Measurements from ENCODE around the gene TLX1. TPM values are rescaled to one million over a fixed set of nuclear protein-coding genes. Genes with fewer than 3 reads are reported as not detected.

TLX1 gene
- total RNA-seq, 1 donor from 2014 or later, result 0.33 TPM

GRCh38 chr10:101161494-101162299, 30.6 kb downstream of the TLX1 start:
- DNase-seq (ENCODE audit: low read depth, low spot score), result peak; percentile 79
- TF ChIP-seq, protein P1, sequence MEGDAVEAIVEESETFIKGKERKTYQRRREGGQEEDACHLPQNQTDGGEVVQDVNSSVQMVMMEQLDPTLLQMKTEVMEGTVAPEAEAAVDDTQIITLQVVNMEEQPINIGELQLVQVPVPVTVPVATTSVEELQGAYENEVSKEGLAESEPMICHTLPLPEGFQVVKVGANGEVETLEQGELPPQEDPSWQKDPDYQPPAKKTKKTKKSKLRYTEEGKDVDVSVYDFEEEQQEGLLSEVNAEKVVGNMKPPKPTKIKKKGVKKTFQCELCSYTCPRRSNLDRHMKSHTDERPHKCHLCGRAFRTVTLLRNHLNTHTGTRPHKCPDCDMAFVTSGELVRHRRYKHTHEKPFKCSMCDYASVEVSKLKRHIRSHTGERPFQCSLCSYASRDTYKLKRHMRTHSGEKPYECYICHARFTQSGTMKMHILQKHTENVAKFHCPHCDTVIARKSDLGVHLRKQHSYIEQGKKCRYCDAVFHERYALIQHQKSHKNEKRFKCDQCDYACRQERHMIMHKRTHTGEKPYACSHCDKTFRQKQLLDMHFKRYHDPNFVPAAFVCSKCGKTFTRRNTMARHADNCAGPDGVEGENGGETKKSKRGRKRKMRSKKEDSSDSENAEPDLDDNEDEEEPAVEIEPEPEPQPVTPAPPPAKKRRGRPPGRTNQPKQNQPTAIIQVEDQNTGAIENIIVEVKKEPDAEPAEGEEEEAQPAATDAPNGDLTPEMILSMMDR (conservative IDR thresholded peaks at IDR 0.05), result peak; percentile 98
- Mint-ChIP-seq H3K27me3 (ENCODE audit: low read depth) (peaks cover 97% of the 10 kb centered on the region), H3K9me3 (no peaks in the 10 kb centered on the region), H3K4me3 (no peak overlapping the region), H3K36me3 (ENCODE audit: low read depth) (no peaks in the 10 kb centered on the region), H3K4me1 (peaks cover 7% of the 10 kb centered on the region), H3K27ac (ENCODE audit: unreplicated experiment) (no peak overlapping the region)

GRCh38 chr10:101162677-101163076, 31.6 kb downstream of the TLX1 start:
- H3K4me1 Mint-ChIP-seq, result peaks cover 7% of the 10 kb centered on the region
- no peak overlapping the region for H3K27ac Mint-ChIP-seq (ENCODE audit: unreplicated experiment)
- TF ChIP-seq, protein P1 (conservative IDR thresholded peaks at IDR 0.05), result no peak
- no peaks in the 10 kb centered on the region for H3K36me3 Mint-ChIP-seq (ENCODE audit: low read depth)
- H3K27me3 Mint-ChIP-seq (ENCODE audit: low read depth), result peaks cover 98% of the 10 kb centered on the region
- H3K9me3 Mint-ChIP-seq, result no peaks in the 10 kb centered on the region
- DNase-seq (ENCODE audit: low read depth, low spot score), result no peak
- no peak overlapping the region for H3K4me3 Mint-ChIP-seq

GRCh38 chr10:101164020-101164419, 32.9 kb downstream of the TLX1 start:
- Mint-ChIP-seq H3K4me1 (peaks cover 7% of the 10 kb centered on the region), H3K27me3 (ENCODE audit: low read depth) (peaks cover 98% of the 10 kb centered on the region), H3K9me3 (no peaks in the 10 kb centered on the region), H3K27ac (ENCODE audit: unreplicated experiment) (no peak overlapping the region), H3K4me3 (no peak overlapping the region), H3K36me3 (ENCODE audit: low read depth) (no peaks in the 10 kb centered on the region)
- TF ChIP-seq, protein P1 (conservative IDR thresholded peaks at IDR 0.05), result no peak
- DNase-seq (ENCODE audit: low read depth, low spot score), result no peak

DNA sequence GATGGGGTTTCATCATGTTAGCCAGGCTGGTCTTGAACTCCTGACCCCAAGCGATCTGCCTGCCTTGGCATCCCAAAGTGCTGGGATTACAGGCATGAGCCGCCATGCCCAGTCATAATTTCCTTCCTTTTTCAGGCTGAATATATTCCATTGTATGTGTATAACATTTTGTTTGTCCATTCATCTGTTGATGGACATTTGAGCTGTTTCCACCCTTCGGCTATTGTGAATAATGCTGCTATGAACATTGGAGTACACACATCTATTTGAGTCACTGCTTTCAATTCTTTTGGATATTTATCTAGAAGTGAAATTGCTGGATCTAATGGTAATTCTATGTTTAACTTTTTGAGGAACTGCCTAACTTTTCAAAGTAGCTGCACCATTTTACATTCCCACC, 34.6 kb downstream of the TLX1 start:
- no peak overlapping the region for H3K4me3 Mint-ChIP-seq

GRCh38 chr10:101166430-101166829, 35.3 kb downstream of the TLX1 start:
- H3K9me3 Mint-ChIP-seq, result peaks cover 3% of the 10 kb centered on the region
- no peak overlapping the region for H3K27ac Mint-ChIP-seq (ENCODE audit: unreplicated experiment)
- H3K27me3 Mint-ChIP-seq (ENCODE audit: low read depth), result peaks cover 95% of the 10 kb centered on the region
- H3K36me3 Mint-ChIP-seq (ENCODE audit: low read depth), result no peaks in the 10 kb centered on the region
- H3K4me1 Mint-ChIP-seq, result peaks cover 6% of the 10 kb centered on the region
- no peak for DNase-seq (ENCODE audit: low read depth, low spot score)
- H3K4me3 Mint-ChIP-seq, result no peak overlapping the region
- TF ChIP-seq, protein P1 (conservative IDR thresholded peaks at IDR 0.05), result no peak

More for the DNA sequence above, 34.6 kb downstream of the TLX1 start:
- H3K9me3 Mint-ChIP-seq, result peaks cover 3% of the 10 kb centered on the region
- no peaks in the 10 kb centered on the region for H3K36me3 Mint-ChIP-seq (ENCODE audit: low read depth)
- DNase-seq (ENCODE audit: low read depth, low spot score), result no peak
- H3K4me1 Mint-ChIP-seq, result peaks cover 7% of the 10 kb centered on the region
- TF ChIP-seq, protein P1 (conservative IDR thresholded peaks at IDR 0.05), result no peak
- peaks cover 95% of the 10 kb centered on the region for H3K27me3 Mint-ChIP-seq (ENCODE audit: low read depth)
- H3K27ac Mint-ChIP-seq (ENCODE audit: unreplicated experiment), result no peak overlapping the region
